ENCODE results near the gene CSRP1.

GRCh38 chr1:201445310-201445709 is 61.6 kb downstream of the CSRP1 start:
- no peak for TF ChIP-seq CTCF (IDR thresholded peaks at IDR 0.05)
- TF ChIP-seq SIN3A (IDR thresholded peaks at IDR 0.05; ENCODE audit: borderline replicate concordance, insufficient read depth, low read depth, low read length), result no peak

Measured in Panc1 (cell line).